GM18858 (cell line): Measurements from ENCODE around the gene PPP2R2C.

Source experiments
- ATAC-seq: cut with Tn5 transposase; IDR thresholded peaks from one replicate; pipeline ENCODE4 v1.9.1; 2021; ENCODE audit not compliant: unreplicated experiment

Gene PPP2R2C

GRCh38 chr4:6368096-6368495 lies 104.3 kb downstream of the PPP2R2C start:
- ATAC-seq, result no peak

GRCh38 chr4:6367371-6367851 lies 105.0 kb downstream of the PPP2R2C start:
- no peak for ATAC-seq

GRCh38 chr4:6366581-6366980 lies 105.8 kb downstream of the PPP2R2C start:
- no peak for ATAC-seq

GRCh38 chr4:6365545-6366086 lies 106.8 kb downstream of the PPP2R2C start:
- ATAC-seq, result no peak

- ATAC-seq, result no peak
Observed at GRCh38 chr4:6364581-6364980, 107.8 kb downstream of the PPP2R2C start.

- no peak for ATAC-seq
Observed at GRCh38 chr4:6364146-6364545, 108.3 kb downstream of the PPP2R2C start.

- no peak for ATAC-seq
Observed at GRCh38 chr4:6362896-6363295, 109.5 kb downstream of the PPP2R2C start.

GRCh38 chr4:6362243-6362885 lies 110.0 kb downstream of the PPP2R2C start:
- no peak for ATAC-seq

GRCh38 chr4:6361076-6361784 lies 111.2 kb downstream of the PPP2R2C start:
- ATAC-seq, result no peak

- ATAC-seq, result no peak
Observed at GRCh38 chr4:6360385-6360784, 112.0 kb downstream of the PPP2R2C start.

- no peak for ATAC-seq
Observed at GRCh38 chr4:6359536-6360308, 112.7 kb downstream of the PPP2R2C start.

- ATAC-seq, result no peak
Observed at GRCh38 chr4:6357476-6357875, 114.9 kb downstream of the PPP2R2C start.

- no peak for ATAC-seq
Observed at GRCh38 chr4:6356076-6356560, 116.3 kb downstream of the PPP2R2C start.

GRCh38 chr4:6355052-6355451 lies 117.4 kb downstream of the PPP2R2C start:
- ATAC-seq, result no peak

- ATAC-seq, result no peak
Observed at GRCh38 chr4:6354626-6355025, 117.8 kb downstream of the PPP2R2C start.

GRCh38 chr4:6354119-6354518 lies 118.3 kb downstream of the PPP2R2C start:
- no peak for ATAC-seq

GRCh38 chr4:6352031-6352692 lies 120.3 kb downstream of the PPP2R2C start:
- no peak for ATAC-seq

GRCh38 chr4:6351246-6352000 lies 121.0 kb downstream of the PPP2R2C start:
- ATAC-seq, result no peak

GRCh38 chr4:6350646-6351045 lies 121.8 kb downstream of the PPP2R2C start:
- ATAC-seq, result no peak
